HG03575 (cell line): ENCODE measurements around the gene GRID1.

Experiments
- ATAC-seq: cut with Tn5 transposase; IDR thresholded peaks from one replicate; pipeline ENCODE4 v1.9.1; 2021; ENCODE audit not compliant: unreplicated experiment, insufficient number of reproducible peaks, low FRiP score; ENCODE audit errors: extremely low read depth

GRID1 gene

GRCh38 chr10:86152354-86152753, 214.2 kb downstream of the GRID1 start:
- no peak for ATAC-seq

DNA sequence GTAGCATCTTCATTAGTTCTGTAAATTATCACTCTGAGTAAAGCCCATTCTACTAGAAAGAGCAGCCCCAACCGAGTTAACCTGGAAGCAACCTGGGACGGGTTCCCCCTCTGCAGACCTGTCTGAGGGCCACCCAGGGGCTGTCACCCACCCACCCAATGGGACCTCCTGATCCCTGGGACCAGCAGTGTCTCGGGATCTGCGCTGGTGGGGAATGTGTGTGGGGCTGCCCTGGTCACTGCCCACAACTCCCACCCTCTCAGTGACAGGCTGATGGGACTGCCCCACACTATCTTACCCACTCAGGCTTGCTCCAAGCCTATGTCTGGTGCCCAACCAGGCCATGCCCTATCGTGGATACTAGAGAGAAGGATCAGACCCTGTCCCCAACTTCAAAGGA, 215.0 kb downstream of the GRID1 start:
- ATAC-seq, result no peak

GRCh38 chr10:86149257-86149656, 217.3 kb downstream of the GRID1 start:
- no peak for ATAC-seq

DNA sequence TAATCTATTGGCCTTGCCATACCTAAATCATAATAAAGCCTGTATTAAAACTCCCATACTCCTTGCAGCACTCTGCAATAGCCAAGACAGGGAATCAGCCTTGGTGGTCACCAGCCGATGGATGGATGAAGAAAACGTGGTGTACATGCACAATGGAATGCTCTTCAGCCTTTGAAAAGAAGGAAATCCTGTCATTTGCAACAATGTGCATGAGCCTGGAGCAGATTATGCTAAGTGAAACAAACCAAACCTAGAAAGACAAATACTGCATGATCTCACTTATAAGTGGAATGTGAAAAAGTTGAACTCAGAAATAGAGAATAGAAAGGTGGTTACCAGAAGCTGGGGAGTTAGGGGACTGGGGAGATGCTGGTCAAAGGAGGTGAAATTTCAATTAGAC, 218.5 kb downstream of the GRID1 start:
- no peak for ATAC-seq

DNA sequence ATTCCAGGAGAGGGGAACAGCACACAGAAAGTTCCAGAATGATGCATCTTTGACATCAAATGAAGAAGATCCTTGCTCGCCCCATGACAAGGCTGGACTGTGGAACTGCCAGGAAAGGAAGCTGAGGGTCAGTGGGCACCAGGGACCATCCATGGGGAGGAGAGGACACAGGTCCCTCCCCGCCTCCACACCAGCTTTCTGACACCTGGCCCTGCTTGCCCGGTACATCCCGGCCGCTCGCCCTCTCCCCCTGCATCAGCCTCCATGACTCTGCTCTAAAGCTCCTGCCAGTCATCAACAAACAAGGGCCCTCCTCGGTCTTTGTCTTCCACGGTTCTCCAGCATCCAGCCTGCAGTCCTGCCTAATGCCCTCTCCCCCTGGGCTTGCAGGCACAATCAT, 222.3 kb downstream of the GRID1 start:
- ATAC-seq, result no peak

- ATAC-seq, result no peak
These were observed 224.7 kb downstream of the GRID1 start for GRCh38 chr10:86141896-86142295.

DNA sequence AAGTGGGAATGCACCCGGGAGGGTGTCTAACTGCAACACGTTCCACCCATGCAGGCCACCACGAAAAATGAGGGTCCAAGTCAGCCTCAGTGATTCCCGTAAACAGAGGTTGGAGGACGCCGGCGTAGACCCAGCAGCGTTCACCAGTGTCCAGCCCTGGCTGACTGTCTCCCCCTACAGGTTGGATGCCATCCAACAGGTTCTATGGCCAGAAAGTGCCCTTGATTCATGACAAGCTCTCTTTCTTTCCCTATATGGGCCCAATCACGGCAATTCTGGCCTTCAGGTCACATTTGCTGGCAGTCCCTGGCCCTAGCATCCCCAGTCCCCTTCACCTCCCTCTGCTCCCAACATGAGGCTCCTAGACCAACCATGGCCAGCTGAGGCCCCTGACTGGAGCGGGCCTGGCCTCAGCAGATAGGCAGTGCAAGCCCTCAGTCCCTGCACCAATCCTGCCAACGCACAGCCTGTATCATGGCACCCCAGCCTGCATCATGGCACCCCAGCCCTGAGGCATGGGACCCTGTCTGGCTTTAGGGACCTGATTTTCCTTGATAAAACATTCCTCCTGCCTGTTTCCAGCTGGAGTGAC, 227.4 kb downstream of the GRID1 start:
- ATAC-seq, result no peak

DNA sequence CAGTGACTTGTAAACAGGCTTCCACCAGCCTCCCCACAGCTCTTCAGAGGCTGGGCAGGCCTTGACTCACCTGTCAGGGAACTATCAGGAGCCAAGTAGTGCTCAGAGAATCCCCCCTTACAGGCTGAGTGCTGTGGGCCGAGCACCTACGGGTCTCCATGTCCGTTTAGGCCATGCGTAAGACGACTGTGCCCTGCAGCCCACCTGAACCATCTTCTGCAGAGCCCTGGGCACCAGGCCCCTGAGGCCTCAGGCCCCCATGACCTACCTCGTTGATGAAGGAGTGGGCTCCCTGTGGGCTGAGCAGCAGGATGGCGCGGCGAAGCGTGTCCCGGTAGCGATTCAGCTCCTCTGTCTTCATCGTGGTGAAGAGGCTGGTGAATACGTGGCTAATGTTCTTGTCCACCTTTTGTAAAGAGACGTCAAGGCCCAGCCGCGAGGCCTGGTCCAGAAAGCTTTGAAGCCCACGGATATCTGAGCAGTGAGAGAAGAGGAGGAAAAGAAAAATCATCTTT, 228.0 kb downstream of the GRID1 start:
- ATAC-seq, result no peak

- ATAC-seq, result no peak
These were observed 229.0 kb downstream of the GRID1 start for GRCh38 chr10:86137561-86137960.

- no peak for ATAC-seq
These were observed 229.7 kb downstream of the GRID1 start for GRCh38 chr10:86136934-86137333.

DNA sequence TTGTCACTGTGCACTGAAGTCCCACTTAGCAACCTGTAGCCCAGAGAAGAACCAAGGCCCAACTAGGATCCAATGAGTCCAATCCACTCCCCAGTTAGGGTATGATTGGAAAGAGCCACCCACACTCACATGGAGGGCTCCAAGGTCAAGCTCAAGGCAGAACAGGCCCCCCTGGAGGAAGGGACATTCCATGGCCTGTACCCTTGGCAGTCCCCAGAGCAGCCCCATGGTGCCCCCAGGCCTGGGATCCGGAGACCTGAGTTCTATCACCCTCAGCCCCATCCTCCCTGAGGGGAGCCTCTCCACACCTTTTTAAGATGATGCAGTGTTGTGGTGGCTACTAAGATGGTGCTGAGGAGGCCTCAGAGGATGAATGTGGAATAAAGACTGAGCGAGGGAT, 231.4 kb downstream of the GRID1 start:
- no peak for ATAC-seq

GRCh38 chr10:86130737-86131475, 235.7 kb downstream of the GRID1 start:
- no peak for ATAC-seq

- no peak for ATAC-seq
These were observed 236.6 kb downstream of the GRID1 start for GRCh38 chr10:86130041-86130440.

DNA sequence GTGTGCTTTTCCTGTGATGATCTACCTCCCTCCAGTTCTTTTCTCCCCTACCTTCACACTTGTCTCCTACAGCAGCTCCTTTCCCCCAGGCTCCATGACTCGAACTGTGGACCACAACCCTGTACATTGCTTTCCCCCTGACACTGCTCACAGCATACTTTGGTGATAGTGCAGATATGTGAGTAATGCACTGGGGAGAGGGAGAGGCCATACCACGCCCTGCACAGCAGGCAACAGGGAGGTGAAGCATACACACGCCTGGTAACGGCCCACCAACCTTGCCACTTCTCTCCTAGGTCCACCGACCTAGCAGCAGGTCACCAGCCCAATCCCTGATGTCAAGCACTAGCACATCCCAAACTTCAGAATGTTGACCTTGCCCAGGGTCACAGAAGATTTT, 238.2 kb downstream of the GRID1 start:
- ATAC-seq, result no peak

DNA sequence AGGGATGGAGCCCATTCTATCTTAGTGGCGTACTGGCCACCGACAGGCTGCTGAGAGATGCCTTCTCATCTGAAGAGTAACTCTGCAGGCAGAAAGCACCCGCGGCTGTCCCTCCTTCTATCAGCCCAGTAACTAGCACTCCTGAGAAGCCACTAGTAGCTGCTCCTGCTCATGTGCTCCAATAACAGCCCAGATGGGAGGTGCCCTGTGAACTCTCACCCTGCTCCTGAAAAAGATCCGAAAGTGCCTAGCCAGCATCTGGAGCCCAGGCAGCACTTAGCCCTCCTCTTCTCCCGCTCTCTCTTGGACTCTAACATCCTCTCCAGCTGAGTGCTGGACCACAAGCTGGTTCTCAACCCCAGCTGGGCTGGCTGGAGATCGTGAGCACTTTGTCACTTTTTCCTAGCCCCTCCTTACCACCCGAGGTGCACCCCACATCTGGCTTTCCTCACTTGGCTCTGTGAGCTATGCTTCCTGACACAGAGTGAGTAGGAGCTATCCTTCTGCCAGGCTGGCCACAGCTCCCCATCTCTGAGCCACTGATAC, 239.2 kb downstream of the GRID1 start:
- ATAC-seq, result no peak

GRCh38 chr10:86124734-86125133, 241.9 kb downstream of the GRID1 start:
- no peak for ATAC-seq

- no peak for ATAC-seq
These were observed 242.9 kb downstream of the GRID1 start for GRCh38 chr10:86123715-86124114.

- no peak for ATAC-seq
These were observed 243.3 kb downstream of the GRID1 start for GRCh38 chr10:86123304-86123703.

DNA sequence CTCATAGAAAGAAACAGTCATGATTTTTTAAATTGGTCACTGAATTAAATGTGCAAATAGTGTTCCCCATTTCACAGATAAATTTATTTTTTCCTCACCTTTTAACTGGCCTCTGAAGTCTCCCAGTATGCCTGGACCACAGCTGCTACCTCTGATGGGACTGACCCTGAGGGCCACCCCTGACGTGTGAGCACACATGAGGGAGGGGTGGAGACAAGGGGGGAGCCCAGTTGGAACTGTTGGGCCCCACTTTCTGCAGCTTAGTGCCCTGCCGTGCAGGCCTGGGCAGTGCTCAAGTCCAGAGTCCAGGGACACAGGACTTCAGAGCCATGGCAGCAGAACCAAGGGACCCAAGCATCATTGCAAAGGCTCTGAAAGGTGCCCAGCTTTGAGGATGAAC, 243.9 kb downstream of the GRID1 start:
- no peak for ATAC-seq

- no peak for ATAC-seq
These were observed 245.4 kb downstream of the GRID1 start for GRCh38 chr10:86121200-86121599.
